Measurements from ENCODE around the gene PRR23A.

The PRR23A gene

GRCh38 chr3:138971766-138972320 is 34.2 kb downstream of the PRR23A start:
- no peak for FAIRE-seq

DNA sequence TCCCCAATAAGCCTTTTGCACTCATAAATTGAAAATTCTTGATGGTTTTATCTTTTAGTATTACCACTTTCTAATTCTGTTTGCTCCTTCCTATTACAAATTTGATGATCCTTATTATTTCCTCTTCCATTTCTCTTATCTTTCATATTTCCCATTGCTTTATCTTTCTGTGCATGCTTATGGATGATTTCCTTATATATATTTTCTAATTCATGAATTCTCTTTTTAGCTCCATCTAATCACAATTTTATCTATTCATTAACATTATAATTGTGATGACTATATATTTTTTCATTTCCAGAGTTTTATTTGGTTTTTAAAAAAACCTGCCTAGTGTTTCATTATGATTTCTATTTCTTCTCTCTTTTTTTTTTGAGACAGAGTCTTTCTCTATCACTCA is 41.1 kb downstream of the PRR23A start:
- no peak for FAIRE-seq

DNA sequence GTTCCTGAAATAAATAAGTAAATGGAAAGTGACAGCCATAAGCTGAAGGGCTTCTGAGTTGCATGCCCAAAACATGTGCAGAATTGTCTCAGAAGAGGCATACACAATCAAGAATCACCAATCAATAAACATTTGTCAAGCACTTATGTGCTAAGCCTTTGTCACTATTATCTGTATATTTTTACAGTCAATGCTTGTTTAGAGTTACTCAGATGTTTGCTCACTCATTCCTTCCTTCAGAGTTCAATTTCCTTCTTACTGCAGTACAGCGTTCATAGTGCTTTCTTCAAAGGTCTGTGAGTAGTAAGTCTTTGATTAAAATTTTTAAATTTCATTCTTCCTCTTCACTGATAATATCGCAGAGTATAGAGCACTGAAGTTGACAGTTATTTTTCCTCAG is 41.8 kb downstream of the PRR23A start:
- FAIRE-seq, result no peak

GRCh38 chr3:138962854-138963560 is 43.1 kb downstream of the PRR23A start:
- FAIRE-seq, result no peak

GRCh38 chr3:138960417-138960852 is 45.6 kb downstream of the PRR23A start:
- no peak for FAIRE-seq
